ENCODE data around the gene ASB5. TPM values are rescaled to one million over a fixed set of nuclear protein-coding genes. Genes with fewer than 3 reads are reported as not detected.

ASB5 gene
- total and polyA plus RNA-seq, 10 of the 15 experiments (the other 5 are each of a cell fraction or from before 2014, with no cell fraction given): not detected

GRCh38 chr4:176290520-176290919 is 21.5 kb upstream of the ASB5 start:
- in situ Hi-C loops (cut with MboI): no loop called here

More at GRCh38 chr4:176290520-176290919, 21.5 kb upstream of the ASB5 start:
- intact Hi-C loops (cut with micrococcal nuclease; ENCODE audit: unreplicated experiment): no loop called here
- Histone ChIP-seq H4K20me1 (ENCODE audit: control insufficient read depth, insufficient read depth) (no peaks in the 10 kb centered on the region), H3K9me3 (replicated peaks; ENCODE audit: control insufficient read depth, insufficient read depth, low read length) (no peaks in the 10 kb centered on the region), H3K4me2 (ENCODE audit: control insufficient read depth, insufficient read depth) (no peak overlapping the region), H3K36me3 (ENCODE audit: control insufficient read depth in 2 of 2, insufficient read depth in 2 of 2, low read length in 1 of 2) (no peaks in the 10 kb centered on the region), H3K27ac (ENCODE audit: control insufficient read depth, insufficient read depth) (no peak overlapping the region), H3K9ac (ENCODE audit: control insufficient read depth, insufficient read depth, low read length) (no peak overlapping the region), H3K4me3 (no peak overlapping the region), H2AFZ (ENCODE audit: control insufficient read depth, low read depth, low read length) (no peak overlapping the region), H3K79me2 (ENCODE audit: control insufficient read depth, insufficient read depth, low read length) (no peaks in the 10 kb centered on the region), H3K4me1 (ENCODE audit: control insufficient read depth, insufficient read depth, low read length) (no peaks in the 10 kb centered on the region), H3K27me3 (replicated peaks in 1 of 2; ENCODE audit: control insufficient read depth in 2 of 2, insufficient read depth in 2 of 2, low read length in 1 of 2) (0 out of 4 replicates have a peak, but pooled peaks cover 0 to 3% of the 10 kb centered on the region in 2 experiments)
- TF ChIP-seq WRNIP1 (IDR thresholded peaks at IDR 0.05; ENCODE audit: borderline replicate concordance, low read depth, low read length): no peak
- TF ChIP-seq ZSCAN29 (IDR thresholded peaks at IDR 0.05): no peak
- no peak for TF ChIP-seq BMI1 (IDR thresholded peaks at IDR 0.05; ENCODE audit: borderline replicate concordance)
- TF ChIP-seq NBN (IDR thresholded peaks at IDR 0.05): no peak
- TF ChIP-seq MXI1 (IDR thresholded peaks at IDR 0.05; ENCODE audit: low read depth, low read length): no peak
- TF ChIP-seq USF2 (IDR thresholded peaks at IDR 0.05; ENCODE audit: borderline replicate concordance, low read depth, low read length): no peak
- TF ChIP-seq NKRF (conservative IDR thresholded peaks at IDR 0.05): no peak
- TF ChIP-seq USF1 (IDR thresholded peaks at IDR 0.05; ENCODE audit: borderline replicate concordance, extremely low read length, insufficient read depth, low read depth, low read length): no peak
- TF ChIP-seq, protein P1, sequence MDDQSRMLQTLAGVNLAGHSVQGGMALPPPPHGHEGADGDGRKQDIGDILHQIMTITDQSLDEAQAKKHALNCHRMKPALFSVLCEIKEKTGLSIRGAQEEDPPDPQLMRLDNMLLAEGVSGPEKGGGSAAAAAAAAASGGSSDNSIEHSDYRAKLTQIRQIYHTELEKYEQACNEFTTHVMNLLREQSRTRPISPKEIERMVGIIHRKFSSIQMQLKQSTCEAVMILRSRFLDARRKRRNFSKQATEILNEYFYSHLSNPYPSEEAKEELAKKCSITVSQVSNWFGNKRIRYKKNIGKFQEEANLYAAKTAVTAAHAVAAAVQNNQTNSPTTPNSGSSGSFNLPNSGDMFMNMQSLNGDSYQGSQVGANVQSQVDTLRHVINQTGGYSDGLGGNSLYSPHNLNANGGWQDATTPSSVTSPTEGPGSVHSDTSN (IDR thresholded peaks at IDR 0.05; ENCODE audit: insufficient replicate concordance, low read depth, low read length): no peak
- TF ChIP-seq NR2F1 (conservative IDR thresholded peaks at IDR 0.05): no peak
- no peak for TF ChIP-seq SMAD5 (IDR thresholded peaks at IDR 0.05; ENCODE audit: low read depth)
- no peak for TF ChIP-seq PML (IDR thresholded peaks at IDR 0.05; ENCODE audit: low read length)
- TF ChIP-seq ZZZ3 (IDR thresholded peaks at IDR 0.05; ENCODE audit: control insufficient read depth, insufficient read length, low read depth): no peak
- no peak for TF ChIP-seq CREB1 (IDR thresholded peaks at IDR 0.05; ENCODE audit: low read depth)
- no peak for FAIRE-seq
- CTCF ChIA-PET: no interaction called here
- no peak for DNase-seq (ENCODE audit: low read depth, low spot score)
- SMC1A ChIA-PET (ENCODE audit: uncharacterized antibody, unreplicated experiment): no interaction called here
- ATAC-seq: no peak
- BruUV-seq (replicated peaks): no TSS peak
- WGBS (ENCODE audit: insufficient coverage, insufficient replicate concordance, low lambda C conversion rate, missing lambda C conversion rate): 48% methylated on average over 3 of the region's 3 CpGs
- POLR2A ChIA-PET: no interaction called here
- RAD21 ChIA-PET (ENCODE audit: unreplicated experiment): no interaction called here
